PC-9 (cell line): Measurements from ENCODE around the gene IRF7. TPM values are rescaled to one million over a fixed set of nuclear protein-coding genes. Genes with fewer than 3 reads are reported as not detected.

Experiments used
- BruUV-seq: library from RNA; stranded (reverse); fragments of 400-500 nt; replicated peaks from 2 replicates; lab custom pipeline; 2021; lab: Mats Ljungman, UMichigan
- CTCF ChIA-PET: fragments of 300-600 bp; sonication (Branson Sonifier 250); formaldehyde crosslinking; loops from one replicate; lab custom pipeline; 2022; ENCODE audit warnings: antibody characterized with exemption; lab: Charles Lee
- POLR2A ChIA-PET: fragments of 300-600 bp; sonication (Branson Sonifier 250); formaldehyde crosslinking; loops from one replicate; lab custom pipeline; 2022; ENCODE audit warnings: antibody characterized with exemption; ENCODE audit not compliant: unreplicated experiment; lab: Charles Lee
- DNase-seq, 2 experiments: peaks; one replicate each; pipeline versions ENCODE4 v3.0.0 to v3.0.0-alpha.2; 2015 to 2022; ENCODE audit warnings: mixed read lengths in 1 of 2
- H2AFZ ChIP-seq: fragments of 200-600 bp; sonication (generic); 2 replicates; pipeline ENCODE4 v1.8.1; 2017; ENCODE audit warnings: antibody characterized with exemption
- H3F3A ChIP-seq: fragments of 200-600 bp; sonication (generic); 2 replicates; pipeline ENCODE4 v1.8.1; 2017; ENCODE audit warnings: antibody characterized with exemption, mild to moderate bottlenecking, low read depth; ENCODE audit not compliant: insufficient read depth
- H3K27ac ChIP-seq: fragments of 200-600 bp; sonication (generic); 2 replicates; pipeline ENCODE4 v1.6.1; 2016; ENCODE audit warnings: mixed run types
- H3K27me3 ChIP-seq: fragments of 200-600 bp; sonication (generic); 2 replicates; pipeline ENCODE4 v1.6.1; 2016; ENCODE audit warnings: low read depth, mixed run types; ENCODE audit not compliant: insufficient read depth
- H3K36me3 ChIP-seq: fragments of 200-600 bp; sonication (generic); 2 replicates; pipeline ENCODE4 v1.6.1; 2016; ENCODE audit warnings: low read depth, mixed run types
- H3K4me1 ChIP-seq: fragments of 200-600 bp; sonication (generic); replicated peaks from 2 replicates; pipeline ENCODE4 v1.6.1; 2016; ENCODE audit warnings: mixed run types; ENCODE audit not compliant: insufficient read depth
- H3K4me2 ChIP-seq: fragments of 200-600 bp; sonication (generic); 2 replicates; pipeline ENCODE4 v1.6.1; 2017; ENCODE audit warnings: mixed run types
- H3K4me3 ChIP-seq: fragments of 200-600 bp; sonication (generic); 2 replicates; pipeline ENCODE4 v1.6.1; 2016; ENCODE audit warnings: mixed run types
- H3K79me2 ChIP-seq: fragments of 200-600 bp; sonication (generic); 2 replicates; pipeline ENCODE4 v1.6.1; 2017; ENCODE audit warnings: low read depth, mixed run types
- H3K9me2 ChIP-seq: fragments of 200-600 bp; sonication (generic); 2 replicates; pipeline ENCODE4 v1.8.1; 2017; ENCODE audit warnings: mild to moderate bottlenecking; ENCODE audit not compliant: insufficient read depth
- H3K9me3 ChIP-seq: fragments of 200-600 bp; sonication (generic); 2 replicates; pipeline ENCODE4 v1.8.1; 2016; ENCODE audit warnings: low read depth; ENCODE audit not compliant: insufficient read depth
- H4K20me1 ChIP-seq: fragments of 200-600 bp; sonication (generic); 2 replicates; pipeline ENCODE4 v1.8.1; 2017; ENCODE audit not compliant: insufficient read depth
- EZH2 ChIP-seq: fragments of 200-600 bp; sonication (generic); IDR thresholded peaks from 2 replicates; pipeline ENCODE4 v1.8.0; 2017; ENCODE audit warnings: antibody characterized with exemption, low read depth
- intact Hi-C: fragments of 100-400 bp; cut with micrococcal nuclease; formaldehyde crosslinking; loops from one replicate; pipeline ENCODE4 v1.10.0; 2022; ENCODE audit not compliant: unreplicated experiment
- total RNA-seq: library from RNA; stranded (reverse); gene quantifications from 2 replicates; pipeline ENCODE4 v1.2.3, GENCODE V29; 2021
- TF ChIP-seq, protein P1 (sequence below): fragments of 200-600 bp; sonication (generic); conservative IDR thresholded peaks from 2 replicates; pipeline ENCODE4 v1.6.1; 2017; ENCODE audit warnings: mixed run types, antibody characterized with exemption, mild to moderate bottlenecking, moderate library complexity

The IRF7 gene
- total RNA-seq, 1 experiment from 2014 or later: 10.7 TPM

DNA sequence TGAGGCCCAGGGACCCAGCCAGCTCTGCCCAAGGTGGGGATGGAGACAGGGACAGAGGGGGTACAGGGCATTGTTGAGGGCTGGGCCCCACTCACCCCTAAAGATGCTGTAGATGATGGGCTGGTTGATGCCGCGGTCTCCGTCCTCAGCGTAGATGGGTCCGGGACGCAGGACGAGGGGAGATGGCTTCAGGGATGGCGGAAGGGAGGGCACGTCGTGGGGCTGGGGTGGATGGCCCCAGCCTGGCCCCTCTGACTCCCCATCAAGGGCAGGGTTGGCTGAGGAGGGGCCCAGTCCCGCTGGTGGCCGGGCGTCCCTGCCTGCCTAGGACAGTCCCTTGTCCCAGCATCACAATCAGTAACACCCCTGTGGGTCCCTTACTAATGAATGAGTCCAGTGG, 4.5 kb upstream of the IRF7 start:
- ChIA-PET CTCF (no interaction called here), POLR2A (no interaction called here)
- intact Hi-C loops: loop anchor here (1.0 kb wide), 1 partner anchor 8 kb away; no protein-coding TSS in a partner anchor
- no peak overlapping the region for H2AFZ ChIP-seq
- H4K20me1 ChIP-seq: no peaks in the 10 kb centered on the region
- no peak for DNase-seq
- no peaks in the 10 kb centered on the region for H3K79me2 ChIP-seq
- no peak overlapping the region for H3K27ac ChIP-seq
- no peaks in the 10 kb centered on the region for H3K36me3 ChIP-seq
- BruUV-seq: no TSS peak
- H3K4me2 ChIP-seq: no peak overlapping the region
- no peaks in the 10 kb centered on the region for H3K27me3 ChIP-seq
- no peak for TF ChIP-seq EZH2
- TF ChIP-seq, protein P1, sequence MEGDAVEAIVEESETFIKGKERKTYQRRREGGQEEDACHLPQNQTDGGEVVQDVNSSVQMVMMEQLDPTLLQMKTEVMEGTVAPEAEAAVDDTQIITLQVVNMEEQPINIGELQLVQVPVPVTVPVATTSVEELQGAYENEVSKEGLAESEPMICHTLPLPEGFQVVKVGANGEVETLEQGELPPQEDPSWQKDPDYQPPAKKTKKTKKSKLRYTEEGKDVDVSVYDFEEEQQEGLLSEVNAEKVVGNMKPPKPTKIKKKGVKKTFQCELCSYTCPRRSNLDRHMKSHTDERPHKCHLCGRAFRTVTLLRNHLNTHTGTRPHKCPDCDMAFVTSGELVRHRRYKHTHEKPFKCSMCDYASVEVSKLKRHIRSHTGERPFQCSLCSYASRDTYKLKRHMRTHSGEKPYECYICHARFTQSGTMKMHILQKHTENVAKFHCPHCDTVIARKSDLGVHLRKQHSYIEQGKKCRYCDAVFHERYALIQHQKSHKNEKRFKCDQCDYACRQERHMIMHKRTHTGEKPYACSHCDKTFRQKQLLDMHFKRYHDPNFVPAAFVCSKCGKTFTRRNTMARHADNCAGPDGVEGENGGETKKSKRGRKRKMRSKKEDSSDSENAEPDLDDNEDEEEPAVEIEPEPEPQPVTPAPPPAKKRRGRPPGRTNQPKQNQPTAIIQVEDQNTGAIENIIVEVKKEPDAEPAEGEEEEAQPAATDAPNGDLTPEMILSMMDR: no peak
- no peaks in the 10 kb centered on the region for H3K4me1 ChIP-seq
- H3F3A ChIP-seq: peaks cover 4% of the 10 kb centered on the region; the same call in 1 of the 2 replicates
- no peaks in the 10 kb centered on the region for H3K9me3 ChIP-seq
- no peak overlapping the region for H3K4me3 ChIP-seq
- H3K9me2 ChIP-seq: no peaks in the 10 kb centered on the region

DNA sequence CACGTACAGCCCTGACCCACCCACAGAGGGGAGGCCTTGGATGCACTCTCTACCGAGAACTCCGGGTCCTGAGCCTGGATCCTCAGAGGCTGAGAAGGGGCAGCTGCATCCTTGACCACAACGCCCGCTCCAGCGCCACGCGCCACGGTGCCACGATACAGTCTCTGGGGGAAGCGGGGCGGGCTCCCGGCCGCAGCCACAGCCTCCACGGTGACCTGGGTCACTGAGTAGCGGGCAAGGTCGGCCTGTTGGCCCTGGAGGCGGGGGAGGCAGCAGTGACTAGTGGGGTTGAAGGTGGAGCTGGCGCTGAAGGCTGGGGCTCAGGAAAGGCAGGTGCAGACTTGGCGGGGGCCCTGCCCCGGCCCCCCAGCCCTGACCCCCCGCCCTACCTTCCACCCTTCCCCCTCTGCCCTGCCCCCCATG, 3.9 kb upstream of the IRF7 start:
- no TSS peak for BruUV-seq

DNA sequence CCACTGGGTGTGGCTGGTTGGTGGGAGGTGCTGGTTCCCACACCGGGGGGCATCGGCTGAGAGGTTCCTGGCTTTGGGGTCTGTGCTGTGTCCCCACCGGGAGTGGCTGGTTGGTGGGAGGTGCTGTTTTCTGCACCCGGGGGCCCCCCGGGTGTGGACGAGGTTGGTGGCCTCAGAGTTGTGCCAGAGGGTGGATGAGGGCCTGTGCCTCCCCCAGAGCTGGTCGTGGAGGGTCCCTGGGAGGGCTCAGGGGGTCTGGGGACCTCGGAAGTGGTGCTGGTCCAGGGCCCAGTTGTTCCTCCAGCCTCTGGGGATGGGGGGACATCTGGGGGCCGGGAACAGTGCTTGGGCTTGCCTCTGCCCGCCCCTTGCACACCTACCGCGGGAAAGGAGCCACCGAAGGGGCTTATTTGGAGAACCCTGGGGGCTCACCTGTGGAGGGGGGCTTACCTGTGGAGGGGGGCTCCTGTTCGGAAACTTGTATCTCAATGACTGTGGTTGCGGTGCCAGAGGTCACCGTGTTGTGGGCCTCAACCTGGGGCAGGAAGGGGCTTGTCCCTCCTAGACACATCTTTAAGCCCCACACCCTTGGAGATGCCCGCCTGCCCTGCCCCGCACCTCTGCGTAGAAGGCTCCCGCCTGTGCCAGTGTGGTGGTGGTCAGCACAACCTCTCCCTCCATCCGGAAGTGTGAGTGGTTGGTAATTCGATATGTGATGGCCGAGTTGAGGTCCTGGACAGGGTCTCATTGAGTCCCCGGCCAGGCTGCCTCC, 3.3 kb upstream of the IRF7 start:
- TF ChIP-seq, protein P1: no peak
- no peak for TF ChIP-seq EZH2
- intact Hi-C loops: no loop called here

More for the DNA sequence above, 3.9 kb upstream of the IRF7 start:
- no peak overlapping the region for H3K27ac ChIP-seq
- H3K36me3 ChIP-seq: no peaks in the 10 kb centered on the region
- no peak for DNase-seq
- H3K4me3 ChIP-seq: no peak overlapping the region
- no peaks in the 10 kb centered on the region for H3K9me2 ChIP-seq
- no peaks in the 10 kb centered on the region for H3K9me3 ChIP-seq
- H2AFZ ChIP-seq: no peak overlapping the region
- no peaks in the 10 kb centered on the region for H4K20me1 ChIP-seq
- CTCF ChIA-PET: no interaction called here
- no peaks in the 10 kb centered on the region for H3K79me2 ChIP-seq
- H3F3A ChIP-seq: peaks cover 4% of the 10 kb centered on the region; the same call in 1 of the 2 replicates
- H3K4me1 ChIP-seq: no peaks in the 10 kb centered on the region
- POLR2A ChIA-PET: no interaction called here
- no peak for TF ChIP-seq EZH2
- TF ChIP-seq, protein P1: no peak
- intact Hi-C loops: loop anchor here (1.0 kb wide), 1 partner anchor 7 kb away; no protein-coding TSS in a partner anchor
- H3K27me3 ChIP-seq: no peaks in the 10 kb centered on the region
- H3K4me2 ChIP-seq: no peak overlapping the region

More for the DNA sequence above, 3.3 kb upstream of the IRF7 start:
- BruUV-seq: no TSS peak
- no peaks in the 10 kb centered on the region for H3K27me3 ChIP-seq
- no peaks in the 10 kb centered on the region for H3K9me2 ChIP-seq
- no peak overlapping the region for H3K4me3 ChIP-seq
- no peaks in the 10 kb centered on the region for H3K4me1 ChIP-seq
- no peak for DNase-seq
- no peaks in the 10 kb centered on the region for H3K36me3 ChIP-seq
- H2AFZ ChIP-seq: no peak overlapping the region
- no peaks in the 10 kb centered on the region for H4K20me1 ChIP-seq
- ChIA-PET POLR2A (no interaction called here), CTCF (no interaction called here)
- peaks cover 4% of the 10 kb centered on the region; the same call in 1 of the 2 replicates for H3F3A ChIP-seq
- no peaks in the 10 kb centered on the region for H3K9me3 ChIP-seq
- H3K27ac ChIP-seq: no peak overlapping the region
- no peak overlapping the region for H3K4me2 ChIP-seq
- no peaks in the 10 kb centered on the region for H3K79me2 ChIP-seq
